Effector memory CD8-positive, alpha-beta T cell (primary cell): ENCODE results near the gene CDK5.

Source experiments
- ATAC-seq: fragments of 150-1000 bp; cut with Tn5 transposase; replicated peaks from 2 replicates; pipeline ENCODE4 v1.10.0; 2021; ENCODE audit warnings: mild to moderate bottlenecking, moderate library complexity
- DNase-seq, 3 experiments: peaks; one replicate each; pipeline ENCODE4 v3.0.0; 2021
- H3K27ac Mint-ChIP-seq, 2 donors: one replicate each; pipeline ENCODE4 v1.8.0; 2022; ENCODE audit warnings: mild to moderate bottlenecking in 2 of 2, mixed read lengths in 2 of 2, moderate library complexity in 2 of 2
- H3K27me3 Mint-ChIP-seq, 2 donors: one replicate each; pipeline ENCODE4 v1.8.0; 2022; ENCODE audit warnings: mixed read lengths in 2 of 2
- H3K36me3 Mint-ChIP-seq: one replicate; pipeline ENCODE4 v1.8.0; 2022; ENCODE audit warnings: mild to moderate bottlenecking, moderate library complexity, mixed read lengths; ENCODE audit not compliant: insufficient read depth
- H3K4me1 Mint-ChIP-seq, 2 donors: one replicate each; pipeline ENCODE4 v1.8.0; 2022; ENCODE audit warnings: low read depth in 2 of 2, mixed read lengths in 2 of 2
- H3K4me3 Mint-ChIP-seq, 2 donors: one replicate each; pipeline ENCODE4 v1.8.0; 2022; ENCODE audit warnings: mild to moderate bottlenecking in 2 of 2, mixed read lengths in 2 of 2, moderate library complexity in 2 of 2
- H3K9me3 Mint-ChIP-seq, 2 donors: one replicate each; pipeline ENCODE4 v1.8.0; 2022; ENCODE audit warnings: mixed read lengths in 2 of 2

The CDK5 gene

DNA sequence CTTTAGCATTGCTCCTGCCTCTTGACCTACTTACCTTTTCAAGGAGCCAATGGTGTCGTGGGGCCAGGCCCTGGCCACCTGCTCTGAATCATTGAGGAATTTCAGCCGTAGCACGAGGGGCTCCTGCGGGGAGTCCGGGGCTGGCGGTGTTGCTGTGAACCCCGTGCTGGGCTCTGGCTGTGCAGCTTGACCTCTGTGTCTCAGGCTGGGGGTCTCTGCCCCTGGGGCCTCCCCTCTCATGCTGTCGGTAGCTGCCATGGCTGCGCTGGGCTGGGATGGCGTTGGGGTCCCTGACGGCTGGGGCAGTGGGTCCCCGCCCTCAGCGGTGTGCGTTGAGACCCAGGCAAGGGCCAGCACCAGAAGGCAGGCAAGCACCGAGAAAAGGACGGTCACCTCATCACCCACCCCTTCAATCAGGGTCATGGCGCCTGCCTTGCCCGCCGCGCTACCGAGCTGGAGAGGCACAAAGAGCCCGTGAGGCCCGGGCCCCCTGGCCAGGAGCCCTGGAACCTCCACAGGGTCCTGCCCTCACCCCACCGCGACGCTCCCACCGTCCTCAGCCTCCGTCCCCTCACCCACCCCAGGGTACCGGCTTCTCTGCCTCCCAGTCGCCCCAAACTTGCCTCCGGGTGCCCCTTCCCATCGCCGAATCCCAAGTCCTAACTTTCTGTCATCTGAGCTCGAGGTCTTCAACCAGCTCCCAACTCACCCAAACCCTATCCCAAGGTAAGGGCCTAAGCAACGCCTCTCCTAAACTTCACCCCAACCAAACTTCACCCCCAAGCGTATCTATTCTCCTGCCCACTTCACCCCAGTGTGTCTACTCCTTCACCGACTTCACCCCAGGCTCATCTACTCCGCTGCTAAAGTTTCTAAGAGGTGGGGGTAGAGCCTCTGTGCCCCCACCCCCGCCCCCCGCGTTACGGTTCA is 24.7 kb upstream of the CDK5 start:
- H3K4me1 Mint-ChIP-seq: peaks cover 32 to 34% of the 10 kb centered on the region in 2 donors
- peak overlapping the region; percentile 92 to 96 for H3K27ac Mint-ChIP-seq
- H3K9me3 Mint-ChIP-seq: no peaks in the 10 kb centered on the region
- peak overlapping the region; percentile 94 to 95 for H3K4me3 Mint-ChIP-seq
- H3K27me3 Mint-ChIP-seq: peaks cover 0 to 9% of the 10 kb centered on the region in 2 donors
- H3K36me3 Mint-ChIP-seq: peaks cover 15% of the 10 kb centered on the region
- no peak for ATAC-seq
- DNase-seq: no peak

DNA sequence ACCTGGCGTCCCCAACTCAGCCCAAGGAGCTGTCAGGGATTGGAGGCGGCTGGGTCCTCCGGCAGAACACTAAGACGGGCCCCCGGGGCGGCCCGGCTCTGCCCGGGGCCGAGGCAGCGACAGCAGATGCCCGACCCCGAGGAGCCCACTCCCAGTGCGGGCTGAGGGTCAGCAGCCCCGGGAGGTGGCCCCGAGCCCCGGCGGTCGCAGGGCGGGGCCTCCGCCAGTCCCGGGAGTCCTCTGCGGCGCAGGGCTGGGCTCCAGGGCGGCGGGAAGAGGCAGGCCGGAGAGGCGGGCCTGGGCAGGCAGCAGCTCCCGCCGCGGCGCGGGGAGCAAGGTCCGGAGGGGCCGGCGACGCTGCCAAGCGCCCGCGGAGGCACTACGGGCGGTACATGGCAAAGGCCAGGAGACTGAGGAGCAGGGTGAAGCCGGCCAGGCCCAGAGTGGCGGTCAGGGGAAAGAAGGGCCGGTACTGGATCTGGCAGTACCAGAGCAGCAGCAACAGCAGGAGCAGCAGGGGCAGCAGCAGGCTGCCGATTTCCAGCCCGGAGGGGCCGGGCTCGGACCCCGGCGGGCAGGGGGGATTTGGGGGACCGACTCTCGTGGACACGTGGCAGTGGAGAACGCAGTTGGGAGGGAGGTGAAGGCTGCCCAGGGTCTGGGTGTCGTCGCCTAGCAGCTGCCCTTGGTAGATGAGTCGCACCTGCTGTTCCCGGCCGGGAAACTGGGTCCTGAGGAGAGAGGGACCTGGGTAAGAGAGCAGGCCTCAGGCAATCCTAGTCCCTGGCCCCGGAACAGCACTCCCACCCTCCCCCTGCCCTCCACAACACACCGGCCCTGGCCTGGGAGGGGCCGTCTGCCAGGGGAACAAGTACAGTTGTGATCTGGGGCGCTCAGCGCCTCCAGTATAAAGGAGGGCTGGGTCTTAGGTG is 23.7 kb upstream of the CDK5 start:
- H3K36me3 Mint-ChIP-seq: peaks cover 10% of the 10 kb centered on the region
- H3K27ac Mint-ChIP-seq: peak overlapping the region; percentile 88 to 92
- no peak for DNase-seq

DNA sequence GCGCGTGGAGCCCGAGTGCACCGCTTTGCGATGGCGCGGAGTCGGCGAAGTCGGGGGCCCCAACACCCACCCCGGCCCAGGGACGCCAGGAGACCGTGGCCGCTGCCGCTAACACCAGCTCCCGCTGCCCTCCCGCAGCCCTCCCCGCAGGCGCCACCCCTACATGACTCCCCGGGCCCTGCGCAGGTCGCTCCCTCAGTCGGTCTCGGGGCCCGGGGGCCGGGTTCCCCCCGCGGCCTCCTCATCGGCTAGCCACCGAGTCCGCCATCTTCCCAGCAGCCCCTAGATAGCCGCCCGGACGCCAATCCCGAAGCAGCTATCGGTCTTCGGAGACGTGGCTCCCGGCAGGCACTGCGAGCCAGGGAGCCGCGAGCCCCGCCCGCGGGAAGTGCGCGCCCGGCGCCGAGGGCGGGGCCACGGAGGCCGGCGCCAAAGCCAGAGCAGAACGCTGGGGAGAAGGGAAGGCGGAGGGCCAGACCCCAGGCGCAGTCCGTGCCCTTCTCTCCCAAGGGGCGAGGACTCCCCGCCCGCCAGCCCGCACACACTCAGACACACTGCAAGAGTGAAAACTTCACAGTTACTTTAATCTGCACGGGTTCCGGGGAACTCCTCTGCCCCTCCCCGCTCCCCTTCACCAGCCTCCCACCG is 22.9 kb upstream of the CDK5 start, which contains the start of gene FASTK:
TSS of gene FASTK (minus strand) at position 288 of the 648 bp plus-strand sequence. CDS start at position 245, 43 bp downstream.
- ATAC-seq (peak; percentile 72), DNase-seq (peak; percentile 79 to 85 (median 80))
- Mint-ChIP-seq H3K9me3 (no peaks in the 10 kb centered on the region), H3K4me1 (peaks cover 29 to 31% of the 10 kb centered on the region in 2 donors), H3K27ac (peak within 1 kb of the TSS; percentile 88 to 92), H3K27me3 (peaks cover 0 to 9% of the 10 kb centered on the region in 2 donors), H3K36me3 (peaks cover 10% of the 10 kb centered on the region), H3K4me3 (peak within 1 kb of the TSS; percentile 94 to 95)

More for the DNA sequence above, 23.7 kb upstream of the CDK5 start:
- Mint-ChIP-seq H3K4me3 (peak overlapping the region; percentile 94 to 95), H3K9me3 (no peaks in the 10 kb centered on the region), H3K4me1 (peaks cover 32 to 34% of the 10 kb centered on the region in 2 donors), H3K27me3 (peaks cover 0 to 9% of the 10 kb centered on the region in 2 donors)
- no peak for ATAC-seq

DNA sequence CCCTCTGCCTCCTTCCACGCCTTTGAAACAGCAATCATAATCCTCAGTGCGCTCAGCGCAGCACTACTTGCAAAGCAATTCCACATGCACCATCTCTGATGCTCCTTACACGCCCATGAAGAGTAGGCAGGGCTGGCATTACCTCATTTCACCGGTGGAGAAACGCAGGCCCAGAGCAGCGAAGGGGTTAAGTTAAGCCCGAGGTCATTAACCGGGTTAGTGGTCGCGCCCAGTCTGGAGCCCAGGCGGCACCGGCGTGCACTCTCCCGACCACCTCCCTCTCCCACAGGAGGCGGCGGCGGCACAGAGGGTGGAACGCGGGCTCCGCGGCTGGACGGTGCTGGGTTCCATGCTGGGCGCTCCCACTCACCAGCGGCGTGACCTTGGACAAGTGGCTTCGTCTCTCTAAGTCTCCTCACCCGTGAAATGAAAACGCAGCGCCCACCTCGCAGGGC is 22.4 kb upstream of the CDK5 start:
- H3K27ac Mint-ChIP-seq: peak overlapping the region; percentile 84 to 88
- no peak for DNase-seq
- peaks cover 10% of the 10 kb centered on the region for H3K36me3 Mint-ChIP-seq
- peak overlapping the region; percentile 73 to 79 for H3K4me3 Mint-ChIP-seq
- no peaks in the 10 kb centered on the region for H3K9me3 Mint-ChIP-seq
- H3K27me3 Mint-ChIP-seq: peaks cover 0 to 4% of the 10 kb centered on the region in 2 donors
- ATAC-seq: no peak
- H3K4me1 Mint-ChIP-seq: peaks cover 24 to 25% of the 10 kb centered on the region in 2 donors

DNA sequence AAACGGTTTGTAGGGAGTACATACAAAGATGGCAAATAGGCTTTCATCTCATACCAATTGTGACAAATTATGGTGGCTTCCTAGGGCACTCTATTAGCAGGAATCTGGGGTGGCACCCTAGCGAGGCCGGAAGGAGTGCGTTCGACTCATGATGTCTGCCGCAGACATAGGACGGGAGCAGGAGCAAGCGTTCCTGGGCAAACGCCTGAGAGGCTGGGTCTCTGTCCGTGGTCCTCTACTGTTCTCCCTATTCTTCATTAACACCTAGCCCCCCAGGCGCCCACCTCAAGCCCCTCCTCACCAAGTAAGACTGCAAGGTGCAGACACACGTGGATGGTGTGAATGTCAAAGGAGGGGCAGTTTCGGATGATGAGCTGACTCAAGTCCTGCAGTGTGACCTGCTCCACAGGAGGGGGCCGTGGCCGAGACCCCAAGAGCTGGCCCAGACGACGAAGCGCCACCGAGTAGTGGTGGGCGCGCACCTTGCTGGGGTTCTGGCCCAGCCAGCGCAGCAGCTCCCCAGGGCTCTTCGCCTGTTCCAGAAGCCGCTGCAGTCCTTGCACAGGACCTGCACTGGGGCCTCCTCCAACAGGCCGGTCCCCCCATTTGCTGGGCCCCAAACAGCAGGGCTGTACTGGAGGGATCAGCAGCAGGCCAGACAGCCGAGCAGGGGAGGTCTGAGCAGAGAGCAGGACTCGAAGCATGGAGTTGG is 21.7 kb upstream of the CDK5 start:
- H3K27me3 Mint-ChIP-seq: no peaks in the 10 kb centered on the region
- H3K36me3 Mint-ChIP-seq: peaks cover 18% of the 10 kb centered on the region
- ATAC-seq (no peak), DNase-seq (no peak)
- H3K4me3 Mint-ChIP-seq: peak overlapping the region; percentile 73 to 79
- H3K4me1 Mint-ChIP-seq: peaks cover 20% of the 10 kb centered on the region in 2 donors
- peak overlapping the region; percentile 84 to 88 for H3K27ac Mint-ChIP-seq
- H3K9me3 Mint-ChIP-seq: no peaks in the 10 kb centered on the region

DNA sequence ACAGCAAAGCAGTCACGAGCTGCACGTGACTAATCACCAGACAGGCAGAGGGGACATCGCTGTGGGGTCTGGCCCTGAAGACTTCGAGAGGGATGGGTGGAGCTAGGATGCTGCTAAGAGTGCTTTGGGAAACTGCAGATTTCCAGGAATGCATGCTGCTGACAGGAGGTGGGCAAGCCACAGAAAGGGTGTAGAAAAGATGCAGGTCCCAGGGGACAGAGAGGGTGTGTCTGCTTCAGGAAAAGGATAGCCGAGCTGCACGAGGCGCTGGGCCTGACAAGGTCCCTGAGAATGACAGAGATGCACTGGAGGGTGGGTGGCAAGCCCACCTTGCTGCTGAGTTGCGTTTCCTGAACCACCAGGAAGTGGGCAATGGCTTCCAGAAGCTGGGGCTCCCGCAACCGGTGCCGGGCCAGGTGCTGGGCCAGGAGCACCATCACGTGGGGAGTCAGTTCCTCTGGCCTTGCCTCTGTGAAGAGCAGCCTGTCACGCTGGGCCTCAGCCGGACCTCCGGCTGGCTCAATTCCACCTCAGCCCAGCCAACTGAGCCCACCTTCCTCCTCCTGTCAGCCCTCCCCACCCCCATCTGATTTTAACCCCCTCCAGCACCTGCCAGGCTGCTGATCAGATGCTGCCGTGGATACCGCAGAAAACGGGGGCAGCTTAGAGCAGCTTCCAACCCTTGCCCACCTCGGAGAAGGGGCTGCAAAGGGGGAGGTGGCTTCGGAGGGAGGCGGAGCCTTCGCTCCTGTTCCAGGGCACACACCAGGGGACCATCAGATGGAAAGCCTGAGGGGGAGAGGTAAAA is 20.7 kb upstream of the CDK5 start:
- H3K4me1 Mint-ChIP-seq: peaks cover 17 to 20% of the 10 kb centered on the region in 2 donors
- H3K9me3 Mint-ChIP-seq: no peaks in the 10 kb centered on the region
- ATAC-seq: no peak
- no peak for DNase-seq
- peak overlapping the region; percentile 73 to 79 for H3K4me3 Mint-ChIP-seq
- H3K36me3 Mint-ChIP-seq: peaks cover 26% of the 10 kb centered on the region
- H3K27me3 Mint-ChIP-seq: no peaks in the 10 kb centered on the region
- H3K27ac Mint-ChIP-seq: peak overlapping the region; percentile 80 to 84

DNA sequence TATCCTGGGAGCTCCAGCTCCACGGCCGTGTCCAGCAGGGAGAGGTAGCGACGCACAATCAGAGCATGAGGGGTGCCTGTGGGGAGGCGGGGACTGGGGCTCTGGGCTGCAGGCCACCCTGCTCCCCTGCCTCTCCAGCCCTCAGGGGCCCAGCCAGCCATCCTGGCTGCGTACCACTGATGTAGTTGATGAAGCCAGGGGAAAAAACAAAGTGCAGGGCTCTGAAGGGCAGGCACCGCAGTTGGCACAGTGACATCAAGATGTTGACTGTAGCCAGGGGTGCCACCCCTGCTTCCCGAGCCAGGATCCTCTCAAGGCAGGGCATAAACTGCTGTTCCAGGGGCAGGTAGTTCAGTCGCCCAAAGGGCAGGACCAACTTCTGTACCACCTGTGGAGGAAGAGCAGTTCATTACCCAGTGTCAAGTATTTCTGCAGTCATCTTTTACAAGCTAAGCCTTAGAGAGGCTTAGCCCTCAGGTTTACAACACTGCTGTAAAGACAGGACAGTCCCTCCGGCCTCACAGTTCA is 20.1 kb upstream of the CDK5 start:
- ATAC-seq: no peak
- H3K27ac Mint-ChIP-seq: peak overlapping the region in 1 of 2 donors; percentile 80
- DNase-seq: no peak
- peaks cover 25% of the 10 kb centered on the region for H3K36me3 Mint-ChIP-seq
- H3K4me1 Mint-ChIP-seq: peaks cover 14 to 17% of the 10 kb centered on the region in 2 donors
- H3K9me3 Mint-ChIP-seq: no peaks in the 10 kb centered on the region
- H3K27me3 Mint-ChIP-seq: no peaks in the 10 kb centered on the region
- H3K4me3 Mint-ChIP-seq: peak overlapping the region; percentile 39 to 41

DNA sequence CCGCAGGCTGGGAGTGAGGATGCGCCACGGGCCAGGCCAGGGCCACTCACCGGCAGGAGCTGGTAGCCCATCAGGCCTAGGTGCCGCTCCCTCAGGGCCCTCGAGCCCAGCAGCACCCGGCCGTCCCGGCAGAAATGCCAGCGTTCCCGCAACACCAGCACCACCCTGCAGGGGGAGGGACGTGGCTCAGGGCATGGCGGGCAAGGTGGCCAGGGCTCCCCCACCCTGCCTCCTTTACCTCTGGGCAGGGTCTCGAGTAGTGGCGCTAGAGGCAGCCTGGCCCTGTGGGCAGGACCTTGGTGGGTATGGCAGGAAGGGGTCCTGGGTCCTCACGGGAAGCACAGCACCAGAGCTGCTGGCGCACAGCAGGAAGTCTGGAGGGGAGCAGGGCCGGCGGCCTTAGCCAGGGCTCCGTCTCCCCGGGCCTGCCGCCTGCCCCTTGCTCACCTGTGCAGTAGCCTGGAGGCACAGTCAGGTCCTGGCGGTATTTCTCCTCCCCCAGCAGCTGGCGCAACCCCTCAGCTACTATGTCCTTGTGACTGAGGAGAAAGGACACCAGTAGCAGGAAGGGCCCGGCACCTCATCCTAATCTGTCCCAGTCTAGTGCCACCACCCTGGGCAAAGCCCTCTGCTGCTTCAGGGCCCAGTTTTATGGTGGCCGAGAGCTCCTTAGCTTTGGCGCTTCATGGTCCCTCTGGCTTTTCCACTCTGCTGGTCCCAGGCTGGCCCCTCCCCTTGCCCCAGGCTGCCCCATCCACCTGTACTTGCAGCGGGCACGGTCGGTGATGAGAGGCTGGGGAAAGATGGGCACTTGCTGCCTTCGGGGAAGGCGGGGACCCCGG is 19.4 kb upstream of the CDK5 start:
- Mint-ChIP-seq H3K36me3 (peaks cover 29% of the 10 kb centered on the region), H3K27me3 (no peaks in the 10 kb centered on the region), H3K4me3 (no peak overlapping the region), H3K9me3 (no peaks in the 10 kb centered on the region), H3K4me1 (peaks cover 11 to 14% of the 10 kb centered on the region in 2 donors), H3K27ac (no peak overlapping the region)
- no peak for ATAC-seq
- DNase-seq: no peak

DNA sequence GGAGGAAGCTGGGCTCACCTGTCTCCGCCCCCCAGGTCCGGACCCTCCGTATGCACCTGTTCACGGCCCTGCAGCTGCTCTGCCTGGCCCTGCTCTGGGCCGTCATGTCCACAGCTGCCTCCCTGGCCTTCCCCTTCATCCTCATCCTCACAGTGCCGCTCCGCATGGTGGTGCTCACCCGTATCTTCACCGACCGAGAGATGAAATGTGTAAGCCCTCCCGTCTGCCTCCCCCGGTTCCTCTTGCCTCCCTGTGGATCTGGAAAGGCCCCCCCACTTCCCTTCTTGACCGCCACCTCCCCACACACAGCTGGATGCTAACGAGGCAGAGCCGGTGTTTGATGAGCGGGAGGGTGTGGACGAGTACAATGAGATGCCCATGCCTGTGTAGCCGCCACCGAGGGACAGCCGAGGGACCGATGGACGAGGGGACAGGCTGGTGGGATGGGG is 18.3 kb upstream of the CDK5 start:
- ATAC-seq (no peak), DNase-seq (no peak)
- peaks cover 29% of the 10 kb centered on the region for H3K36me3 Mint-ChIP-seq
- H3K27me3 Mint-ChIP-seq: no peaks in the 10 kb centered on the region
- H3K4me3 Mint-ChIP-seq: no peak overlapping the region
- peaks cover 11 to 14% of the 10 kb centered on the region in 2 donors for H3K4me1 Mint-ChIP-seq
- H3K27ac Mint-ChIP-seq: no peak overlapping the region
- no peaks in the 10 kb centered on the region for H3K9me3 Mint-ChIP-seq

DNA sequence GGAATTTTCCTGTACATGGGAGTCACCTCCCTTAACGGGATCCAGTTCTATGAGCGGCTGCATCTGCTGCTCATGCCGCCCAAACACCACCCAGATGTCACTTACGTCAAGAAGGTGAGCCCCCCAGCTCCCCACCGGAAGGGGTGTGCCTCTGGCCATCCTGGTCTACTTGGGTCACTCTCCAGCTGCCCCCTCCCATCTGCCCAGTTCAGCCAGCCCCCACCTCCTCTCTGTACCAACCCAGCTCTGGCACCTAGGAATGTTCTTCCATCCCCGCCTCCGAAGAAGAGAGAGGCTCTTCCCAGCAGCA is 17.9 kb upstream of the CDK5 start:
- Mint-ChIP-seq H3K9me3 (no peaks in the 10 kb centered on the region), H3K4me3 (no peak overlapping the region), H3K27me3 (no peaks in the 10 kb centered on the region), H3K27ac (no peak overlapping the region), H3K36me3 (peaks cover 29% of the 10 kb centered on the region), H3K4me1 (peaks cover 11 to 14% of the 10 kb centered on the region in 2 donors)
- DNase-seq (no peak), ATAC-seq (no peak)
